ENCODE results near the gene HYAL4.

GRCh38 chr7:123844712-123845219, at the start of gene HYAL4:
- no peak for TF ChIP-seq CTCF (conservative IDR thresholded peaks at IDR 0.05; ENCODE audit: low read depth, low read length)
- no peak for TF ChIP-seq EZH2 (IDR thresholded peaks at IDR 0.05; ENCODE audit: borderline replicate concordance, low read depth, low read length, poor library complexity, severe bottlenecking)
